ENCODE data around the gene PCNX3. TPM values are rescaled to one million over a fixed set of nuclear protein-coding genes. Genes with fewer than 3 reads are reported as not detected.

Gene PCNX3
- total and polyA plus RNA-seq, 10 of the 15 experiments (the other 5 are each of a cell fraction or from before 2014, with no cell fraction given): 0.03 to 46.6 (median 8.4) TPM

DNA sequence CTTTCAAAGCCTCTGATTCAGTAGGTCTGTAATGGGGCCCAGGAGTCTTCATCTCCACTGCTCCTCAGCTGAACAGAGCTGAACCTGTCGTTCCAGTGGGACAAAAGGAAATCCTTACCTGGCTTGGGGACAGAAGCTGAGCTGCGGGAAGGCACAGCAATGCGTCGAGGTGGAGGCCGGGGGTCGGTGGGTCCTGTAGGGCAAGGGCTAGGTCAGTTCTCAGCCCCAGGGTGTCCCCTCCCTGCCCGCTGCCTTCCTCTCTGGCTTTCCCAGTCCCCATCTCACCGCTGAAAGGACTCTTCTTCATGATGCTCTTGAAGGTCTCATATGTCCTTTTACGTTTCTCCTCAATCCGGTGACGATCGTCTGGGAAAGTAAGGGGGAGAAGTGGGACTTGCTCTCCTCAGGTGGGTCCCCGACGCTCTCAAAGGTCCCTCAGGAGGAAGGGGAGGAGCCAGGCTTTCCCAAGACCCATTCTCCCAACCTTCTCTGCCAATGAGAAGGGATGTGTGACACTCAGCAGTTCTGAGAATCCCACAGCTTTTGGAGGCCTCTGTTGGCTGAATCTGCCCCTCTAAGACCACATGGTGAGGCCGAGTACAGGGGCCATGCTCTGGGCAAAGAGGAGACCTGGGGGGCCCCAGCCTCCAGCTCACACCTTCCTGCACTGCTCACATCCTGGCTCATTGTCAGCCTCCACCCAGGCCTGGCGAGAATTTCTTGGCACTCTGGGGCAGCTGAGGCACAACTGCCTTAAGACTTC is 40.2 kb downstream of the PCNX3 start:
- WGBS (ENCODE audit: insufficient coverage, insufficient replicate concordance, low lambda C conversion rate, missing lambda C conversion rate): 84% methylated on average over 16 of the region's 16 CpGs
- Histone ChIP-seq H3K27me3 (replicated peaks in 1 of 2; ENCODE audit: control insufficient read depth in 2 of 2, insufficient read depth in 2 of 2, low read length in 1 of 2) (no peaks in the 10 kb centered on the region), H3K79me2 (ENCODE audit: control insufficient read depth, insufficient read depth, low read length) (peaks cover 9% of the 10 kb centered on the region), H3K27ac (ENCODE audit: control insufficient read depth, insufficient read depth) (no peak overlapping the region), H3K4me1 (ENCODE audit: control insufficient read depth, insufficient read depth, low read length) (peaks cover 16% of the 10 kb centered on the region), H4K20me1 (ENCODE audit: control insufficient read depth, insufficient read depth) (no peaks in the 10 kb centered on the region; the same call in none of the 2 replicates), H3K9me3 (replicated peaks; ENCODE audit: control insufficient read depth, insufficient read depth, low read length) (no peaks in the 10 kb centered on the region), H2AFZ (ENCODE audit: control insufficient read depth, low read depth, low read length) (no peak overlapping the region), H3K36me3 (ENCODE audit: control insufficient read depth in 2 of 2, insufficient read depth in 2 of 2, low read length in 1 of 2) (peaks cover 42 to 51% of the 10 kb centered on the region in 2 experiments), H3K4me2 (ENCODE audit: control insufficient read depth, insufficient read depth) (no peak overlapping the region), H3K4me3 (no peak overlapping the region), H3K9ac (ENCODE audit: control insufficient read depth, insufficient read depth, low read length) (no peak overlapping the region)
- intact Hi-C loops (cut with micrococcal nuclease; ENCODE audit: unreplicated experiment): no loop called here
- DNase-seq (ENCODE audit: low read depth, low spot score) (no peak), ATAC-seq (no peak), FAIRE-seq (no peak)
- ChIA-PET POLR2A (interaction anchor here (7.9 kb wide), 1 partner anchor 15 kb away, joined by 100 read pairs; the partner anchor contains the start of gene SIPA1), SMC1A (ENCODE audit: uncharacterized antibody, unreplicated experiment) (no interaction called here), CTCF (interaction anchor here (0.7 kb wide), 1 partner anchor 41 kb away, joined by 3 read pairs; no protein-coding TSS in a partner anchor), RAD21 (ENCODE audit: unreplicated experiment) (no interaction called here)
- in situ Hi-C loops (cut with MboI): no loop called here
- TF ChIP-seq YBX1 (IDR thresholded peaks at IDR 0.05): no peak
- no peak for TF ChIP-seq PRDM15 (CRISPR knock-in tag; IDR thresholded peaks at IDR 0.05)
- no peak for TF ChIP-seq MLLT1 (IDR thresholded peaks at IDR 0.05)
- TF ChIP-seq SMAD5 (IDR thresholded peaks at IDR 0.05; ENCODE audit: low read depth): no peak
- TF ChIP-seq IRF3 (IDR thresholded peaks at IDR 0.05): no peak
- TF ChIP-seq CBX3 (IDR thresholded peaks at IDR 0.05; ENCODE audit: borderline replicate concordance, low read depth): no peak
- TF ChIP-seq POLR2AphosphoS5 (IDR thresholded peaks at IDR 0.05; ENCODE audit: low read length): peak; percentile 57; the same call in 1 of the 2 replicates
- TF ChIP-seq NR2C2 (IDR thresholded peaks at IDR 0.05; ENCODE audit: borderline replicate concordance, control insufficient read depth, insufficient read length, low read depth): no peak
- TF ChIP-seq TCF12 (IDR thresholded peaks at IDR 0.05; ENCODE audit: low read depth, low read length): no peak
- TF ChIP-seq MAX (IDR thresholded peaks at IDR 0.05; ENCODE audit: low read depth, low read length): no peak
- TF ChIP-seq RELA (IDR thresholded peaks at IDR 0.05; ENCODE audit: borderline replicate concordance, partially characterized antibody): no peak
- TF ChIP-seq ZZZ3 (IDR thresholded peaks at IDR 0.05; ENCODE audit: control insufficient read depth, insufficient read length, low read depth): no peak
- TF ChIP-seq POLR2A (IDR thresholded peaks at IDR 0.05; ENCODE audit: low read depth, low read length): peak; percentile 61
- TF ChIP-seq RFX5 (IDR thresholded peaks at IDR 0.05; ENCODE audit: low read depth, low read length): no peak
- no peak for TF ChIP-seq LARP7 (IDR thresholded peaks at IDR 0.05)
- BruUV-seq (replicated peaks): no TSS peak
